H9 (cell line): Measurements from ENCODE around the gene PIK3C2B. TPM values are rescaled to one million over a fixed set of nuclear protein-coding genes. Genes with fewer than 3 reads are reported as not detected.

Source experiments
- DNase-seq: peaks from one replicate; pipeline ENCODE4 v3.0.0-alpha.2; 2017
- H2AFZ ChIP-seq: one replicate; pipeline ENCODE4 v1.6.1; 2013; ENCODE audit warnings: mild to moderate bottlenecking, low read length, control low read depth, moderate library complexity
- H2AK5ac ChIP-seq: 2 replicates; pipeline ENCODE4 v1.6.1; 2013; ENCODE audit warnings: low read length, control low read depth, mixed read lengths; ENCODE audit not compliant: insufficient read length
- H2BK120ac ChIP-seq: one replicate; pipeline ENCODE4 v1.6.1; 2013; ENCODE audit warnings: low read depth, mild to moderate bottlenecking, low read length, control low read depth, inconsistent platforms; ENCODE audit not compliant: poor library complexity, severe bottlenecking
- H2BK12ac ChIP-seq: 2 replicates; pipeline ENCODE4 v1.6.1; 2013; ENCODE audit warnings: low read length, control low read depth, mixed read lengths, low read depth; ENCODE audit not compliant: insufficient read length
- H2BK15ac ChIP-seq: 2 replicates; pipeline ENCODE4 v1.6.1; 2013; ENCODE audit warnings: low read depth, low read length, control low read depth
- H2BK20ac ChIP-seq: one replicate; pipeline ENCODE4 v1.6.1; 2013; ENCODE audit warnings: low read depth, mild to moderate bottlenecking, low read length, control low read depth, inconsistent platforms; ENCODE audit not compliant: poor library complexity, severe bottlenecking
- H2BK5ac ChIP-seq: 2 replicates; pipeline ENCODE4 v1.6.1; 2013; ENCODE audit warnings: low read length, control low read depth, mixed read lengths; ENCODE audit not compliant: insufficient read length
- H3K14ac ChIP-seq: 2 replicates; pipeline ENCODE4 v1.6.1; 2013; ENCODE audit warnings: low read length, control low read depth; ENCODE audit not compliant: insufficient read depth
- H3K18ac ChIP-seq: 2 replicates; pipeline ENCODE4 v1.6.1; 2013; ENCODE audit warnings: low read depth, mild to moderate bottlenecking, mixed read lengths, low read length, control low read depth; ENCODE audit not compliant: insufficient read length
- H3K23ac ChIP-seq: 2 replicates; pipeline ENCODE4 v1.6.1; 2013; ENCODE audit warnings: low read length, control low read depth, mixed read lengths, low read depth; ENCODE audit not compliant: insufficient read length
- H3K23me2 ChIP-seq: 2 replicates; pipeline ENCODE4 v1.6.1; 2013; ENCODE audit warnings: low read depth, mild to moderate bottlenecking, mixed read lengths, low read length, control low read depth; ENCODE audit not compliant: insufficient read length, poor library complexity, severe bottlenecking
- H3K27ac ChIP-seq: 2 replicates; pipeline ENCODE4 v1.5.1; 2013; ENCODE audit warnings: low read length, control low read depth, mixed read lengths, low read depth; ENCODE audit not compliant: insufficient read length
- H3K27me3 ChIP-seq: 2 replicates; pipeline ENCODE4 v1.6.1; 2013; ENCODE audit warnings: low read length, control low read depth, inconsistent platforms; ENCODE audit not compliant: insufficient read depth
- H3K4ac ChIP-seq: 2 replicates; pipeline ENCODE4 v1.6.1; 2013; ENCODE audit warnings: low read depth, mild to moderate bottlenecking, control low read depth, inconsistent platforms, low read length, moderate library complexity
- H3K4me1 ChIP-seq: 2 replicates; pipeline ENCODE4 v1.6.1; 2013; ENCODE audit warnings: low read length, control low read depth, inconsistent platforms; ENCODE audit not compliant: insufficient read depth
- H3K4me2 ChIP-seq: 2 replicates; pipeline ENCODE4 v1.6.1; 2013; ENCODE audit warnings: low read length, control low read depth, mixed read lengths; ENCODE audit not compliant: insufficient read length, insufficient read depth
- H3K56ac ChIP-seq: 2 replicates; pipeline ENCODE4 v1.6.1; 2013; ENCODE audit warnings: low read depth, mild to moderate bottlenecking, mixed read lengths, low read length, control low read depth; ENCODE audit not compliant: insufficient read length
- H3K79me1 ChIP-seq: 2 replicates; pipeline ENCODE4 v1.6.1; 2013; ENCODE audit warnings: low read depth, mild to moderate bottlenecking, moderate library complexity, low read length, control low read depth, inconsistent platforms; ENCODE audit not compliant: insufficient read depth, poor library complexity, severe bottlenecking
- H3K79me2 ChIP-seq: 2 replicates; pipeline ENCODE4 v1.6.1; 2013; ENCODE audit warnings: low read length, control low read depth, inconsistent platforms; ENCODE audit not compliant: insufficient read depth
- H3K9ac ChIP-seq: 2 replicates; pipeline ENCODE4 v1.6.1; 2013; ENCODE audit warnings: low read length, control low read depth, mixed read lengths; ENCODE audit not compliant: insufficient read length; ENCODE audit errors: extremely low read depth
- H3K9me3 ChIP-seq: one replicate; pipeline ENCODE4 v1.6.1; 2013; ENCODE audit warnings: low read depth, low read length, inconsistent platforms; ENCODE audit not compliant: control insufficient read depth
- H3T11ph ChIP-seq: one replicate; pipeline ENCODE4 v1.6.1; 2013; ENCODE audit warnings: mild to moderate bottlenecking, low read length, control low read depth, inconsistent platforms
- H4K20me1 ChIP-seq: one replicate; pipeline ENCODE4 v1.6.1; 2013; ENCODE audit not compliant: control insufficient read depth, insufficient read length, insufficient read depth
- H4K5ac ChIP-seq: 2 replicates; pipeline ENCODE4 v1.6.1; 2013; ENCODE audit warnings: low read depth, mild to moderate bottlenecking, mixed read lengths, low read length, control low read depth; ENCODE audit not compliant: insufficient read length
- H4K8ac ChIP-seq: replicated peaks from 2 replicates; pipeline ENCODE4 v1.6.1; 2013; ENCODE audit warnings: low read length, control low read depth, mixed read lengths, low read depth; ENCODE audit not compliant: insufficient read length
- H4K91ac ChIP-seq: 2 replicates; pipeline ENCODE4 v1.6.1; 2013; ENCODE audit warnings: low read depth, mild to moderate bottlenecking, moderate library complexity, mixed read lengths, low read length, control low read depth; ENCODE audit not compliant: insufficient read length
- H3K27ac Mint-ChIP-seq, 3 experiments: 2 replicates in 2 of 3; 3 replicates in 1 of 3; pipeline ENCODE4 v1.8.0; 2020 to 2021; ENCODE audit warnings: mixed read lengths in 3 of 3, mild to moderate bottlenecking in 1 of 3, moderate library complexity in 1 of 3
- H3K27me3 Mint-ChIP-seq: 2 replicates; pipeline ENCODE4 v1.8.0; 2021; ENCODE audit warnings: low read depth, mild to moderate bottlenecking, moderate library complexity, mixed read lengths
- H3K36me3 Mint-ChIP-seq, 3 experiments: 2 replicates in 2 of 3; 3 replicates in 1 of 3; pipeline ENCODE4 v1.8.0; 2020 to 2021; ENCODE audit warnings: low read depth in 3 of 3, mixed read lengths in 3 of 3; ENCODE audit not compliant: insufficient read depth in 1 of 3
- H3K4me1 Mint-ChIP-seq, 2 experiments: 2 replicates each; pipeline ENCODE4 v1.8.0; 2020; ENCODE audit warnings: mixed read lengths in 2 of 2
- H3K4me3 Mint-ChIP-seq, 2 experiments: 2 replicates in 1 of 2; 3 replicates in 1 of 2; pipeline ENCODE4 v1.8.0; 2020 to 2021; ENCODE audit warnings: mild to moderate bottlenecking in 2 of 2, mixed read lengths in 2 of 2, moderate library complexity in 1 of 2
- H3K9me3 Mint-ChIP-seq, 2 experiments: 2 replicates in 1 of 2; 3 replicates in 1 of 2; pipeline ENCODE4 v1.8.0; 2020; ENCODE audit warnings: mild to moderate bottlenecking in 2 of 2, mixed read lengths in 2 of 2, moderate library complexity in 1 of 2
- CTCF ChIP-seq: fragments of 200-600 bp; sonication (generic); conservative IDR thresholded peaks from 3 replicates; pipeline ENCODE4 v1.8.0; 2021; ENCODE audit warnings: antibody characterized with exemption, mild to moderate bottlenecking
- WGBS: extraction: QIAGEN DNeasy Blood & Tissue Kit; methylation state at CpG from one replicate; pipeline ENCODE4 v1.1.7; 2013; ENCODE audit warnings: missing lambda C conversion rate, low lambda C conversion rate, mixed read lengths; ENCODE audit not compliant: insufficient read length; ENCODE audit errors: extremely low coverage; 5-methylcytosine and 5-hydroxymethylcytosine counted together
- total RNA-seq: library from RNA; stranded (reverse); gene quantifications from 2 replicates; pipeline ENCODE4 v1.2.1, GENCODE V29; 2021

PIK3C2B gene
- total RNA-seq, 1 experiment from 2014 or later, result 13.1 TPM

- no peaks in the 10 kb centered on the region for H4K20me1 ChIP-seq
- no peak overlapping the region for H2BK15ac ChIP-seq
- no peak for TF ChIP-seq CTCF
- H2AK5ac ChIP-seq, result no peak overlapping the region
- no peak overlapping the region for H3K4ac ChIP-seq
- H4K91ac ChIP-seq, result no peak overlapping the region
- H3K23ac ChIP-seq, result no peak overlapping the region
- H2BK12ac ChIP-seq, result no peak overlapping the region
- no peak overlapping the region for H4K8ac ChIP-seq
- no peak overlapping the region for H3K18ac ChIP-seq
- H3K4me1 Mint-ChIP-seq, result peaks cover 8 to 17% of the 10 kb centered on the region in 2 experiments
- no peak overlapping the region for H3T11ph ChIP-seq
- H3K79me1 ChIP-seq, result no peaks in the 10 kb centered on the region
- peak overlapping the region; percentile 34 to 79 (median 44); a peak in 3 of 7 replicates for H3K27ac Mint-ChIP-seq
- H2BK120ac ChIP-seq, result no peak overlapping the region
- H3K4me1 ChIP-seq, result no peaks in the 10 kb centered on the region
- no peaks in the 10 kb centered on the region for H3K9me3 Mint-ChIP-seq
- H3K56ac ChIP-seq, result no peak overlapping the region
- peaks cover 8 to 30% (median 16%) of the 10 kb centered on the region in 3 experiments; a peak in 6 of 7 replicates for H3K36me3 Mint-ChIP-seq
- H2AFZ ChIP-seq, result no peak overlapping the region
- no peaks in the 10 kb centered on the region for H3K23me2 ChIP-seq
- no peak for DNase-seq
- H3K79me2 ChIP-seq, result no peaks in the 10 kb centered on the region
- no CpG with 5 or more reads among the region's 17 CpGs for WGBS
- H3K14ac ChIP-seq, result no peak overlapping the region
- no peak overlapping the region for H3K27ac ChIP-seq
- no peak overlapping the region for H3K9ac ChIP-seq
- H2BK20ac ChIP-seq, result no peak overlapping the region
- no peak overlapping the region for H4K5ac ChIP-seq
- H3K9me3 ChIP-seq, result no peaks in the 10 kb centered on the region
- no peak overlapping the region for H2BK5ac ChIP-seq
- no peak overlapping the region for H3K4me2 ChIP-seq
- H3K27me3 Mint-ChIP-seq, result no peaks in the 10 kb centered on the region
- no peak overlapping the region for H3K4me3 Mint-ChIP-seq
- no peaks in the 10 kb centered on the region for H3K27me3 ChIP-seq
Measured at GRCh38 chr1:204465546-204466415, 28.8 kb downstream of the PIK3C2B start.
